Activated CD4-positive, alpha-beta T cell treated with anti-CD3 and anti-CD28 coated beads for 4 hours (primary cell): ENCODE data around the gene SORL1-AS1.
A peak's percentile ranks its signal among the peaks of the same experiment; 100 is the strongest.
"Not testable (repeated sequence)": the region's sequence is repeated elsewhere in the genome, so short reads cannot be mapped to it uniquely, and the experiment has no call there.

Experiments used
- DNase-seq, 2 donors: peaks; one replicate each; pipeline ENCODE4 v3.0.0-alpha.2; 2020

The SORL1-AS1 gene

GRCh38 chr11:121426476-121427399 lies 26.0 kb downstream of the SORL1-AS1 start:
- peak; percentile 32 to 43 for DNase-seq

GRCh38 chr11:121425828-121426227 lies 26.9 kb downstream of the SORL1-AS1 start:
- no peak for DNase-seq

- no peak for DNase-seq
Observed at GRCh38 chr11:121422675-121423074, 30.1 kb downstream of the SORL1-AS1 start.

- no peak for DNase-seq
Observed at GRCh38 chr11:121421149-121421901, 31.4 kb downstream of the SORL1-AS1 start.

- no peak for DNase-seq
Observed at GRCh38 chr11:121420398-121420797, 32.4 kb downstream of the SORL1-AS1 start.

- no peak for DNase-seq
Observed at GRCh38 chr11:121419836-121420235, 32.9 kb downstream of the SORL1-AS1 start.

GRCh38 chr11:121418625-121419114 lies 34.1 kb downstream of the SORL1-AS1 start:
- DNase-seq: peak; percentile 29 to 30

- no peak for DNase-seq
Observed at GRCh38 chr11:121417607-121418006, 35.2 kb downstream of the SORL1-AS1 start.

- peak; percentile 11 to 17 for DNase-seq
Observed at GRCh38 chr11:121417055-121417551, 35.7 kb downstream of the SORL1-AS1 start.

- DNase-seq: no peak
Observed at GRCh38 chr11:121415856-121416255, 36.9 kb downstream of the SORL1-AS1 start.

GRCh38 chr11:121414141-121414913 lies 38.4 kb downstream of the SORL1-AS1 start:
- DNase-seq: no peak

- DNase-seq: no peak
Observed at GRCh38 chr11:121412711-121413415, 39.9 kb downstream of the SORL1-AS1 start.

GRCh38 chr11:121412000-121412587 lies 40.7 kb downstream of the SORL1-AS1 start:
- DNase-seq: no peak

- not testable (repeated sequence) for DNase-seq
Observed at GRCh38 chr11:121411330-121411729, 41.4 kb downstream of the SORL1-AS1 start.

GRCh38 chr11:121410041-121410440 lies 42.7 kb downstream of the SORL1-AS1 start:
- DNase-seq: not testable (repeated sequence)

GRCh38 chr11:121408830-121409229 lies 43.9 kb downstream of the SORL1-AS1 start:
- DNase-seq: no peak

- DNase-seq: no peak
Observed at GRCh38 chr11:121406291-121406690, 46.5 kb downstream of the SORL1-AS1 start.

GRCh38 chr11:121405646-121406045 lies 47.1 kb downstream of the SORL1-AS1 start:
- DNase-seq: no peak

GRCh38 chr11:121394785-121395184 lies 58.0 kb downstream of the SORL1-AS1 start:
- no peak for DNase-seq

- DNase-seq: no peak
Observed at GRCh38 chr11:121393855-121394254, 58.9 kb downstream of the SORL1-AS1 start.

GRCh38 chr11:121391914-121392313 lies 60.9 kb downstream of the SORL1-AS1 start:
- DNase-seq: no peak

GRCh38 chr11:121389651-121390050 lies 63.1 kb downstream of the SORL1-AS1 start:
- no peak for DNase-seq
